ENCODE results near the gene ZNF446. TPM values are rescaled to one million over a fixed set of nuclear protein-coding genes. Genes with fewer than 3 reads are reported as not detected.

Gene ZNF446
- total RNA-seq, 4 donors from 2014 or later, result 18.4 to 31.6 (median 26.2) TPM

DNA sequence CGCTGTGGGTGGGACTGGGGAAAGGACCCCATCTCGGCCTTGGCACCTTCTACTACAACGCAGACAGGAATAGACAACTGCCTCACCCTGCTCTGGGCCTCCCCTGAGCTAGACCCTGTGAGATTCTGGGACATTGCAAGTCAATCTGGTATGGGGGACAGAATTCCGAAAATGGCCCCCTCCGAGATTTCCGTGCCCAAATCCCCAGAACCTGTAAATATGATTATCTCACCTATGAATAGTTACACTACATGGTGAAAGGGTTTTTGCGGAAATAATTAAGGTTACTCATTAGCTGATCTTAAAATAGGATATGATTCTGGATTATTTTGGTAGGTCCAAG is 44.1 kb downstream of the ZNF446 start:
- peak overlapping the region; percentile 64 to 88 (median 64) for H3K4me3 ChIP-seq
- no peak for DNase-seq (ENCODE audit: low spot score in 2 of 2)
- H3K36me3 ChIP-seq, result peaks cover 0 to 26% (median 12%) of the 10 kb centered on the region in 3 donors
- H3K27ac ChIP-seq, result peak overlapping the region; percentile 85 to 98 (median 94)
- no peaks in the 10 kb centered on the region for H3K27me3 ChIP-seq
- no peaks in the 10 kb centered on the region for H3K9me3 ChIP-seq
- WGBS, 2 donors, result 6 to 14% methylated on average over 6 to 7 of the region's 7 CpGs
- H3K4me1 ChIP-seq, result peaks cover 3 to 44% (median 20%) of the 10 kb centered on the region in 4 donors
- TF ChIP-seq, protein P1, sequence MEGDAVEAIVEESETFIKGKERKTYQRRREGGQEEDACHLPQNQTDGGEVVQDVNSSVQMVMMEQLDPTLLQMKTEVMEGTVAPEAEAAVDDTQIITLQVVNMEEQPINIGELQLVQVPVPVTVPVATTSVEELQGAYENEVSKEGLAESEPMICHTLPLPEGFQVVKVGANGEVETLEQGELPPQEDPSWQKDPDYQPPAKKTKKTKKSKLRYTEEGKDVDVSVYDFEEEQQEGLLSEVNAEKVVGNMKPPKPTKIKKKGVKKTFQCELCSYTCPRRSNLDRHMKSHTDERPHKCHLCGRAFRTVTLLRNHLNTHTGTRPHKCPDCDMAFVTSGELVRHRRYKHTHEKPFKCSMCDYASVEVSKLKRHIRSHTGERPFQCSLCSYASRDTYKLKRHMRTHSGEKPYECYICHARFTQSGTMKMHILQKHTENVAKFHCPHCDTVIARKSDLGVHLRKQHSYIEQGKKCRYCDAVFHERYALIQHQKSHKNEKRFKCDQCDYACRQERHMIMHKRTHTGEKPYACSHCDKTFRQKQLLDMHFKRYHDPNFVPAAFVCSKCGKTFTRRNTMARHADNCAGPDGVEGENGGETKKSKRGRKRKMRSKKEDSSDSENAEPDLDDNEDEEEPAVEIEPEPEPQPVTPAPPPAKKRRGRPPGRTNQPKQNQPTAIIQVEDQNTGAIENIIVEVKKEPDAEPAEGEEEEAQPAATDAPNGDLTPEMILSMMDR (IDR thresholded peaks at IDR 0.05), result no peak
- TF ChIP-seq POLR2A (IDR thresholded peaks at IDR 0.05) (no peak), EP300 (IDR thresholded peaks at IDR 0.05) (no peak)

DNA sequence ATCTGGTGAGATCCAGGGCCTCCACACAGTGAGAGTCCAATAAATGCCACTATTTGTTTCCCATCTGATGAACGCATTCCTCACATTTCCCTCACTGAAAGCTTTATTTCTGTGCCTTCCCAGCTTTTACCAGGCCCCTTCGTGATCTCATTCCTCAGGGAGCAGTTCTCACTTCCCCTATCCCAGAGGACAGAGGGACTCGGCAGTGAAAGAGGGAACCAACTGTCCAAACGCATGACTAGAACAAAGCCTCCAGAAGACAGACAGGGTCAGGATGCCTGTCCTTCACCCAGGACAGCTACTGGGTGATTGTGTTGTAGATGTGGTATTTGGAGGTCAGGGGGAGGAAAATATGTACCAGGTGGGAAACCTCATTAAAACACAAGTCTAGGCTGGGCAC is 45.5 kb downstream of the ZNF446 start:
- Histone ChIP-seq H3K27me3 (no peaks in the 10 kb centered on the region), H3K9me3 (no peaks in the 10 kb centered on the region), H3K4me3 (no peak overlapping the region), H3K36me3 (peaks cover 0 to 12% (median 5%) of the 10 kb centered on the region in 3 donors), H3K4me1 (peaks cover 3 to 30% (median 20%) of the 10 kb centered on the region in 4 donors), H3K27ac (peak overlapping the region in 1 of 4 donors; percentile 20)
- 17% methylated on average over 4 of the region's 4 CpGs for WGBS, 2 donors
- DNase-seq (ENCODE audit: low spot score in 2 of 2), result no peak
- TF ChIP-seq POLR2A (IDR thresholded peaks at IDR 0.05), result no peak
- no peak for TF ChIP-seq EP300 (IDR thresholded peaks at IDR 0.05)
- TF ChIP-seq, protein P1 (IDR thresholded peaks at IDR 0.05), result no peak

DNA sequence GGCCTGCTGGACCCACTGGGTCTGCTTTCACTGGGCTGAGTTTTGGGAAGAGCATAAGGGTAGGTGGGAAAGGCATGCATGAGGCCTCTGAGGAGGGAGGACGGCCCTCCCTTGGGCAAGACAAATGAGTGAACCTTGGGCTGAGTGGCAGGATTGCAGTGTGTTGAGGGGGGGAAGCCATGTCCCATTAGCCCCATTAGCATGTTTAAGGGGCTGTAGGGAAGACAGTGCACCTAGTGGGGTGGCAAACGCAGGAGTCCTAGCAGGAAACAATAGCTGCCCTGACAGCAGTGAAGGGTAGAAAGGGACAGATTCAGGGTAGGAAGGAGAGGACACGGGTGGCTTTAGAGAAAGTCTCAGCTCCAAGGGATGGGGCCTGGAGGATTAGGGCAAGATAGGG is 46.6 kb downstream of the ZNF446 start:
- DNase-seq (ENCODE audit: low spot score in 2 of 2), result no peak
- WGBS, 2 donors, result 88% methylated on average over 3 of the region's 3 CpGs
- Histone ChIP-seq H3K27me3 (no peaks in the 10 kb centered on the region), H3K4me1 (peaks cover 3 to 20% (median 17%) of the 10 kb centered on the region in 4 donors), H3K36me3 (peaks cover 0 to under 1% (median 0%) of the 10 kb centered on the region in 3 donors), H3K9me3 (no peaks in the 10 kb centered on the region), H3K27ac (no peak overlapping the region), H3K4me3 (no peak overlapping the region)
- TF ChIP-seq POLR2A (IDR thresholded peaks at IDR 0.05) (no peak), EP300 (IDR thresholded peaks at IDR 0.05) (no peak)
- TF ChIP-seq, protein P1 (IDR thresholded peaks at IDR 0.05), result no peak

DNA sequence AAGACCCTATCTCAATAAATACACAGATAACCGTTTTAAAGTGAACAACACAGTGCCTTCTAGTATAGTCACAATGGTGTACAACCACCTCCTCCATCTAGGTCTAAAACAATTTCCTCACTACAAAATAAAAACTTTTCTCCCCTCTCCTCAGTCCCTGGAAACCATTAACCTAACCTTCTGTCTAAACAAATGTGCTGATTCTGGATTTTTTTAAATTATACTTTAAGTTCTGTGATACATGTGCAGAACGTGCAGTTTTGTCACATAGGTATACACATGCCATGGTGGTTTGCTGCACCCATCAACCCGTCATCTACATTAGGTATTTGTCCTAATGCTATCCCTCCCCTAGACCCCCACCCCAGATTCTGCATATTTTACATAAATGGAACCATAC is 53.3 kb downstream of the ZNF446 start:
- H3K27ac ChIP-seq, result no peak overlapping the region
- H3K27me3 ChIP-seq, result peaks cover 0 to 23% of the 10 kb centered on the region in 2 donors
- no peaks in the 10 kb centered on the region for H3K4me1 ChIP-seq
- no peak for DNase-seq (ENCODE audit: low spot score in 2 of 2)
- no peaks in the 10 kb centered on the region for H3K9me3 ChIP-seq
- TF ChIP-seq POLR2A (IDR thresholded peaks at IDR 0.05), result no peak
- TF ChIP-seq, protein P1 (IDR thresholded peaks at IDR 0.05), result no peak
- TF ChIP-seq EP300 (IDR thresholded peaks at IDR 0.05), result no peak
- H3K4me3 ChIP-seq, result no peak overlapping the region
- no peaks in the 10 kb centered on the region for H3K36me3 ChIP-seq
- WGBS, 2 donors, result 70 to 74% methylated on average over 3 of the region's 3 CpGs

Small RNAs within 50 kb of the gene (small RNA-seq; reads per million reads assigned to genes)
- gene RN7SL693P (not detected), gene RNU6-1337P (not detected)

Other genes with a start within 250 kb of the ZNF446 start
- gene ZNF544, start 247.4 kb upstream of the ZNF446 start, total RNA-seq, result 10 to 100 TPM; 35.2 to 55.2 (median 53.3) TPM
- 10 to 100 TPM in 1 of 4 donors, 1 to 10 TPM in 3; 8.0 to 11.2 (median 8.6) TPM for gene ZNF8, start 197.4 kb upstream of the ZNF446 start, total RNA-seq
- gene ERVK3-1, start 171.0 kb upstream of the ZNF446 start, total RNA-seq, result 10 to 100 TPM; 30.0 to 59.2 (median 45.9) TPM
- gene ZSCAN22, start 149.4 kb upstream of the ZNF446 start, total RNA-seq, result 1 to 10 TPM; 2.2 to 4.8 (median 4.2) TPM
- gene A1BG, start 122.9 kb upstream of the ZNF446 start, total RNA-seq, result 100 to 1,000 TPM in 1 of 4 donors, 10 to 100 TPM in 3; 86.1 to 165 (median 97.6) TPM
- gene ZNF497, start 113.6 kb upstream of the ZNF446 start, total RNA-seq, result 1 to 10 TPM; 2.9 to 6.5 (median 3.9) TPM
- gene ZNF837, start 95.3 kb upstream of the ZNF446 start, total RNA-seq, result 1 to 10 TPM; 1.3 to 6.9 (median 2.6) TPM
- gene RPS5, start 89.1 kb upstream of the ZNF446 start, total RNA-seq, result 1,000 to 10,000 TPM; 1,161 to 1,574 (median 1,263) TPM
- gene RNF225, start 80.7 kb upstream of the ZNF446 start, total RNA-seq, result not detected
- gene ZNF584, start 67.7 kb upstream of the ZNF446 start, total RNA-seq, result 10 to 100 TPM; 16.4 to 24.6 (median 20.9) TPM
- gene ZNF132, start 36.2 kb upstream of the ZNF446 start, total RNA-seq, result 10 to 100 TPM in 2 of 4 donors, 1 to 10 TPM in 2; 5.0 to 12.6 (median 8.2) TPM
- gene ZNF324B, start 24.7 kb upstream of the ZNF446 start, total RNA-seq, result 10 to 100 TPM; 13.6 to 23.4 (median 15.5) TPM
- gene ZNF324, start 9.3 kb upstream of the ZNF446 start, total RNA-seq, result 10 to 100 TPM; 23.6 to 33.5 (median 30.2) TPM
- 10 to 100 TPM; 10.5 to 17.7 (median 13.4) TPM for gene SLC27A5, start 35.6 kb downstream of the ZNF446 start, total RNA-seq
- gene ZBTB45, start 43.5 kb downstream of the ZNF446 start, total RNA-seq, result 10 to 100 TPM in 3 of 4 donors, 1 to 10 TPM in 1; 9.8 to 16.5 (median 12.6) TPM
- 100 to 1,000 TPM; 136 to 299 (median 159) TPM for gene TRIM28, start 67.7 kb downstream of the ZNF446 start, total RNA-seq
- gene CHMP2A, start 78.8 kb downstream of the ZNF446 start, total RNA-seq, result 100 to 1,000 TPM in 3 of 4 donors, 10 to 100 TPM in 1; 90.0 to 146 (median 128) TPM
- 10 to 100 TPM; 18.4 to 38.2 (median 29.4) TPM for gene UBE2M, start 82.3 kb downstream of the ZNF446 start, total RNA-seq
- 10 to 100 TPM; 41.6 to 88.8 (median 52.5) TPM for gene MZF1, start 97.0 kb downstream of the ZNF446 start, total RNA-seq

Data from tibial nerve (tissue), 4 donors.